GM12801 (cell line): ENCODE data around the gene RASSF1.

Experiments used
- TF ChIP-seq, protein P1 (sequence below): IDR thresholded peaks from one replicate; pipeline ENCODE4 v1.5.1; 2011; ENCODE audit warnings: control low read depth; ENCODE audit not compliant: insufficient read length; ENCODE audit errors: extremely low read depth

Gene RASSF1

DNA sequence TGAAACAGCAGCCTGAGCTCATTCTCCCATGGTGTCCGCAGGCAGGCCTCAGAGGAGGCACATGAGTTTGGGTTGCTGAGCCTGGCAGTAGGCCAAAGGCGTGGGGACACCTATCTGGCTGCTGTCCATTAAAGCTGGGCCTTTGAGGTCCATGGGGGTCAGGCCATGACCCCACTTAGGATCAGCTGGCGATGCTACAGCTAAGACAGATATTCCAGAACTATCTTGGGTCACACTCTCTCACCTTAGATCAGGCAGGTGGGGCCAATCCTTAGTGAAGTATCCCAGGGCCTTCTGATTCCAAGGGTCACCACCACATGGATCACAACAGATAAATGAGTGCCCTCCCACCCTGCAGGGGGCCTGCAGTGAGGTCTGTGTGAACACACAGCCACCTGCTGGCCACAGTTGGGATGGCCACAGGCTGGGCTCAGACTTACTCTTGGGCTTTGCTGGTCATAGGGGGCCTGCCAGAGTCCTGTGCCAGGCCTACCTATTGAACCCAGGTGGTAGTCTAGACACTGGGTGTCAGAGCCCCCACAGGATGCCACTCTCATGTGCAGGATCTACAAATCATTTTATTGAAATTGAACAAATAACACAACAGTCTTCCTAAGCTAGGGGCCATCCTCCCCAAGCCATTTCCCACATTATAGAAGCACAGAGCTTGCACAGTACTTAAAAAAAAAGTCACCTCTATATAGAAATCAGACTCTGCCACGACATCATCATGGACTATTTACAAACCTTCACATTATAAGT, 16.1 kb downstream of the RASSF1 start:
- TF ChIP-seq, protein P1, sequence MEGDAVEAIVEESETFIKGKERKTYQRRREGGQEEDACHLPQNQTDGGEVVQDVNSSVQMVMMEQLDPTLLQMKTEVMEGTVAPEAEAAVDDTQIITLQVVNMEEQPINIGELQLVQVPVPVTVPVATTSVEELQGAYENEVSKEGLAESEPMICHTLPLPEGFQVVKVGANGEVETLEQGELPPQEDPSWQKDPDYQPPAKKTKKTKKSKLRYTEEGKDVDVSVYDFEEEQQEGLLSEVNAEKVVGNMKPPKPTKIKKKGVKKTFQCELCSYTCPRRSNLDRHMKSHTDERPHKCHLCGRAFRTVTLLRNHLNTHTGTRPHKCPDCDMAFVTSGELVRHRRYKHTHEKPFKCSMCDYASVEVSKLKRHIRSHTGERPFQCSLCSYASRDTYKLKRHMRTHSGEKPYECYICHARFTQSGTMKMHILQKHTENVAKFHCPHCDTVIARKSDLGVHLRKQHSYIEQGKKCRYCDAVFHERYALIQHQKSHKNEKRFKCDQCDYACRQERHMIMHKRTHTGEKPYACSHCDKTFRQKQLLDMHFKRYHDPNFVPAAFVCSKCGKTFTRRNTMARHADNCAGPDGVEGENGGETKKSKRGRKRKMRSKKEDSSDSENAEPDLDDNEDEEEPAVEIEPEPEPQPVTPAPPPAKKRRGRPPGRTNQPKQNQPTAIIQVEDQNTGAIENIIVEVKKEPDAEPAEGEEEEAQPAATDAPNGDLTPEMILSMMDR, result no peak

DNA sequence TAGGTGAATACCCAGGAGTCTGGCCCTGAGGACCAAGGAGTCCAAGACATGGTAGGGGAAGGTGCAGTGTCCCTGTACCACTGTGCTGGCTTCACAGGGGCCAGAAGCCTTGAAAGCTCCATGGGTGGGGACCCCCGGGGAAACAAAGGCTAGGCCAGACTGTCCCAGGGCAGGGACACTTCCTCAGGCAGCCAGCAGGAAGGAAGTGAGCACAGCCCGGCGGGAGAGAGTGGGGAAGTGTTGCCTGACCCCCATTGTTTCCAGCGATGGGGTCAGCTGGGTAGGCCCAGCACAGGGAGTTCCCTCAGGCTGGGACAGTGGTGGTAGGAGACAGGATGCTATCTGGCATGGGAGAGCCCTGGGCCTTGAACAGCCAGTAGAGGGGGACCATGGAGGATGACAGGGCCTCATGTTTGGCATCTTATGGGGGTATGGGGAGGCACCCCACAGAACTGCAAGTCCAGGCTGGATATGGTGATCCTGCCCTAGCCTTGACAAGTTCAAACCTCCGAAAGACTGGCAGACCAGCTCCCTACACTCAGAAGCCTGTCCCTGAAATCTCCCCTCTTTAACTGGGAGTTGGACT, 16.9 kb downstream of the RASSF1 start:
- TF ChIP-seq, protein P1, result no peak

DNA sequence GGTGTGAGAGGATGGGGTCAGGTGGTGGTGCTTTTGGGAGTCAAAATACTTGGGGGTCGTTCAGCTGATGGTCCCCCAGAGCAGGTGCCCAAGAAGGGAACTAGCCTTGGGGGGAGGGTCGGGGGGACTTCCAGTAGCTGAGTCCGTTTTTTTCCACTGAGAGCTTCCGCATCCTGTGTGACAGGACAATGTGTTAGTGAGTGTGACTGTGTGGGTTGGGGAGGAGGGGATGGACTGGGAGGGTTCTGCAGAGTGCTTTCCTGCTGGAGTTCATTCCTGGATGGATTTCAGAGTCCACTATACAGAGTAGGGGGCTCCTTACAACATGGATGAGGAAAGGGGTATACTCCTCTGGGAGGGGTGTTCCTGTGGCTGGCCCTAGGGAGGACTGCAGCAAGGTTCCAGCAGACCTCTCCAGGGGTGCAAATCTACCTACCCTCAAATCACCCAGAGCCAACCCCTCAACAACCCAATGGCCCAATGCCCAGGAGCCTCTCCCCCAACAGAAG, 17.5 kb downstream of the RASSF1 start:
- TF ChIP-seq, protein P1, result no peak

DNA sequence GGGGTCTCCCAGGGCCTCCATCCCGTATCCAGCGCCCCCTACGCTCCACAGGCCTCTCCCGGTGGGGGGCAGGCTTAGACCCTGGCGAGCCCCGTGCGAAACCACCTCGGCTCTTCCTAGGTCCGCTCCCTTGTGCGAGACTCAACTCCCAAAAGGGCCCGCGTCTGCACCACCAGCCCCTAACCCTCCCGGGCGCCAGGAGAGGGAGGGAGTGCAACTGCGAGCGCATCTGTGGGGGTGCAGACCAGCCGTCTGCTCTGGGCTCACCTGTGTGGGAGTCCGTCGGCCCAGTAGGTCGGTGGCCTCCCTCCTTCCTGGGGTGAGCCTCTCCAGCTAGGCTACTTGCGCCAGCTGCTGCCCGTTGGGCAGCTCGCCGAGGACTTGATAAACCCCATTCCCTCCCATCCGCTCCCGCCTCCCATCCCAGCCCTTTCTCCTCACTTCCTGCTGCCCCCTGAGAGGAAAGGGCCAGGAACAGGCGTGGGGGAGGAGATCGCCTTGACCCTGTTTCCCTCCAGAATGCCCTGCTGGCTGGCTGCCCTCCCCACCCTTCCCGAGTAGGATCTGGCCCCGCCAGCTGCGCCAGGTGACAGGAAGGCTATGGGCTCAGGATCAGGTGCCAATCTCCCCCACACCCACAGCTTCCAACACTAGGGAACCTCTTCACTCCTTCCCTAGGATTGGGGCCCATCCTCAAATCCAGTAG, 18.1 kb downstream of the RASSF1 start, which contains the start of gene HYAL2:
HYAL2 (minus strand) TSS at position 360 of the 706 bp plus-strand sequence. CDS start 2,256 bp downstream, outside the sequence.
- TF ChIP-seq, protein P1, result no peak

DNA sequence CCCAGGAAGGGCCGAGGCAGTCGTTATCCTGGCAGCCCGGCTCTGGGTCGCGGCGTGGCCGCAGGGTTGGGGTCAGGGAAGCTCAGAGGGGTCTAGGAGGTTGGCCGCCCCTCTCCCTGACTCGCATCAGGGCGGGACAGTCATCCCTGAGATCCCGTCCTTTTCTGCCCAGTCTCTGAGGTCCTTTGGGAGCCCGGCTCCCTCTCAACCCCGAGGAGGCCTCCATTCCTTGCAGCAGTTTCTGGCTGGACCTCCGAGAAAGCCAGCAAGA, 18.6 kb downstream of the RASSF1 start:
- TF ChIP-seq, protein P1, result no peak

DNA sequence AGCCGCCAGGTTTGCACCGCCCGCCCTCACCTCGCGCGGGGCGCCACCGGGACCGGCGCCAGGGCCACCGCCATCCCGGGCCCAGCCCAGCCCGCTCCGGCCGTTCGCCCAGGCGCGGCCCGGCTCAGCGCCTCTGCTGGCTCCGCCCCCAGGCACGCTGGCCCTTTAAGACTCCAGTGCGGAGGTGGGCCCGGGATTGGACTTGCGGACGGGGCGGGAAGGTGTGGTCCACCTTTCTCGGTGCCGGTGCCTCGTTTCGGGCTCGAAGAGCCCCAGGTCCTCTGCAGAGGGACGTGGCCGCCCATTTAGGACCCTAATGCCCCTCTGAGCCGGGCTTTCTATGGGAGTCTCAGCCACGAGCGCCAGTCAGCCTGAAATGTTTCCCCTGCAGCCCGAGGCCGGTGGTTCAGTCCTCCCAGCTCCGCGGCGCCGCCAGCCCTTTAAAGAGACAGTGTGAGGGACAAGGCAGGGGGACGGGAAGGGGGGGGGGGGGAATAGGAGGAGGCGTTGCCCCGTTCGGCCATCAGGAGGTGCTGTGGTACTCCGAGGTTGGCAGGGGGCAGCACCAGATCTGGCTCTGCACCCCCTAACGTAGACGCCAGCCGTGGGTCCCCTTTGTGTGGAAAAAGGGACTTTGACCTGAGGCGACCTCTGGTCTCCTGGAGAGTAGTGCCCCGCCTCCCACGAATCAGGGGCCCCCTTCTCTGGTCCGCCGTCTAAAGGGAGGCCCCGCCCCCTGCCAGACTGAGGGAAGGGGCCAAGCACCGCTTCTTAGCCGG, 19.1 kb downstream of the RASSF1 start:
- TF ChIP-seq, protein P1, result no peak
